KG1 (cell line): ENCODE measurements around the gene SYAP1.
"Not testable (repeated sequence)": the region's sequence is repeated elsewhere in the genome, so short reads cannot be mapped to it uniquely, and the experiment has no call there.

ENCODE experiments used
- DNase-seq: peaks from one replicate; lab custom pipeline; 2025; lab: John Stamatoyannopoulos, UW

SYAP1 gene

DNA sequence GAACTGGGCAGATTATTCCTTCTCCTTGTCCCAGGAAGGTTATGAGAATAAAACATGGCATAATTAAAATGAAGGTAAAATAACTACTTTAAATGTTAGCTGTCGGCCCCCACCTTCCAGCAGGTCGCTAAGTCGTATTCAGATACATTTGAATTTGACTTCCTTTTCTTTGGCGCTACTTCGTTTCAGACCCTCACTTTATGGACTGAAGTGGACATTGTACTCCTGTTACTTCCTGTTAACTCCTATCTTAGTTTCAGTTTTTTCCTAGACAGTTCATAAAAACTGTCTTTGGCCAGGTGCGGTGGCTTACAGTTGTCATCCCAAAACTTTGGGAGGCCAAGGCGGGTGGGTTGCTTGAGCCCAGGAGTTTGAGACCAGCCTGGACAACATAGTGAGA, 5.7 kb downstream of the SYAP1 start:
- DNase-seq = no peak

DNA sequence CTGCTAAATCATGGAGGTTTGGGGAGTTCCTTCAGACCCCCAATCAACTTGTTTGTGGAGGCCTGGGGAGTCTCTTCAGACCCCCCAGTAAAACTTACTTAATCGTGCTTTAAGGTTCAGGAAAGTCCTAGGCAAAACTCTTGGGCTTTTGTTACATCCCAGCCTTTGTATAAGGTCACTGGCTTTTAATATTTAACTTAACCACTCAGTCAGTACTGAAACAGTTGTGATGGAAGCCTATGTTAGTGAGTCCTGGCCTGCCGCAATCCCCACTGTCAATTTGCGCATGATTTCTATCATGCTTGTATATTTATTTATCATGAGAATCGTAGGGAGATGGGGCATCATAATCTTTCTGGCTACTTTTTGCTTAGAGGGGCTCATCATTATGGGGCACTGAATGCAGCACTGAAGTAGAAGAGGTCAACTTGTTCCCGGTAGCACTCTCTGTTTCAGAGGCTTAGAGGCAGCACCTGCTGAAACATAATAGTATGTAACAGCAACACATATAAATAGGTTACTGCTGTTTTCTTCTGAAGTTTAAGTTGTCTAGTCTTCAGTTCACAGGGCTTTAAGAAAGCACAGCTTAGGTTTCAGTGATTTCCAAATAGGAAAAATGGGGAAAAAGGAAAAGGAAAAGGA, 7.1 kb downstream of the SYAP1 start:
- DNase-seq = not testable (repeated sequence)

DNA sequence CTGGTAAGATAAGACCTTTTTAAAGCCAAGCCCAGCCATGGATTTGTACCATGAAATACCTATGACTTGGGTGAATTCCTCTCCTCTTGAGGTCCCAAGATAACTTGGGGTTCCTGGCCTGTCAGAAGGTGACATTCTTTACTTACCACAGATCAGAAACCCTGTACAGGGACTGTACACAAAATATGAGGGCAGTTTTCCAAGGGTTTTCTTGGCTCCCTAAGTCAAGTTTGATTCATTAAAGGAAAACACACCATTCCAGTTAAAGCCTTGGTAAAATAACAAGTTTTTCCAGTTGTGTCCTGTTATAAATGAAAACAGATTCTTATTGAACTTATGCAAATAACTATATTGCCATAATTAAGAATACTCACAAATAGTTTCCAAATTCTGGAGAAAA, 8.2 kb downstream of the SYAP1 start:
- DNase-seq = no peak

DNA sequence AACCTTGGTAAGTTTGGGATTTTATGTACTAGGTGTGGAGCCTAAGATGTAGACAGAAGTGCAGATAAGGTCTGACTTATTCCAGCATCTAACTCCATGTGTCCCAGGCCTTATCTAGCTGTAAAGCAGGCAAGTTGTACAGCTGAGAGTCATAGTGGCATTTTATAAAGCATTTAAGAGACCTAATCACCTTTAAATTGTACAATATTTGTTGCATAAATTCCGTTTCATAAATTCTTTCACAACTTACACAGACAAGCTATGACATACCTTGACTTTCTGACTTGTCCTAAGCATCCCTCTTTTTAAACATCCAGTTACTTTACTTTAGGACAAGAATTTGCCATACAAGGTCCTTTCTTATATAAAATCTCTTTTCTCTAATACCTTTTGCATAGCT, 11.0 kb downstream of the SYAP1 start:
- no peak for DNase-seq

DNA sequence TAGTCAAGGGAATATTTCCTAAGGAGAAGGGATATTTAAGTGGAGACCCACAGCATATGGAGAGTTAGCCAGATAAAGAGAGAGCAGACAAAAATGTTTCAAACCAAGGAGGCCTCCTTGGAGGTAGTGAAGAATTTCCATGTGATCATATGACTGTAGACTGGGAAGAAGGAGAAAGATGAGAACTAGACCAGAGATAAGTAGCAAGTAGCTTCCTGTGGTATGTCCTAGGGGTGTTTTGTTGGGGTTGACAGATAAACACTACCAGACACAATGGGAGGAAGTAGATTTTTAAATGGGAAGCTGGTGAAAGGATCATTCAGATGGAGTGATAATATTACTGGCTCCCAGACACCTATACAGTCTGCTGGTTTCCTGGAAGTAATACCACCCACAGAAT, 13.6 kb downstream of the SYAP1 start:
- no peak for DNase-seq

DNA sequence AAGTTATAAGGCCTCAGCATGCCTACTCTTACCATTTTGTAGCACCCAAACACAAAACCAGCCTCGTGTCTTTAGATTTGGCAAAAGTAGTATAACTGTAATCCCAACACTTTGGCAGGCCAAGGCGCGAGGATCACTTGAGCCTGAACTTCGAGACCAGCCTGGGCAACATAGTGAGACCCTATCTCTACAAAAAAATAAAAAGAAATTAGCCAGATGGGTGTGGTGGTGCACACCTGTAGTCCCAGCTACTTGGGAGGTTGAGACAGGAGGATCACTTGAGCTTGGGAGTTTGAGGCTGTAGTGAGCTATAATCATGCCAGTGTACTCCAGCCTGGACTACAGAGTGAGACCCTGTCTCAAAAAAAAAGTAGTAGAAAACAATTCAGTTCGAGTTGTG, 17.6 kb downstream of the SYAP1 start:
- DNase-seq = no peak

DNA sequence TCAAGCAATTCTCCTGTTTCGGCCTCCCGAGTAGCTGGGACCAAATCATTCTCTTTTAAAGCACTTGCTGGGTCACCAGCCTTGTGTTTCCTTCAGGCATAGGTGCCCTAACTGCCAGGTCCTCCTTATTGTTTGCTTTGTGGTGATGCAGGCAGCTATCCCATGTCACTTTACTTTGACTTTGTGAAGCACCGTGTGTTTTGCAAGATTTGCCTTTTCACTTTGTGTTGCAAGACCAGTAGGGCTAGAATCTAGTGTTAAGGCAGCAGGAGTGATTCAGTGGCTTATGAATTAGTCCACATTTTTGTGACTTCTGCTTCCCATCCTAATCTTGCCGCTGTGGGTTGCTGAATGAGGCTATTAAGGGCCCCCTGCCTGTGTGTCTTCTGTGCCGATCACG, 20.2 kb downstream of the SYAP1 start:
- no peak for DNase-seq

DNA sequence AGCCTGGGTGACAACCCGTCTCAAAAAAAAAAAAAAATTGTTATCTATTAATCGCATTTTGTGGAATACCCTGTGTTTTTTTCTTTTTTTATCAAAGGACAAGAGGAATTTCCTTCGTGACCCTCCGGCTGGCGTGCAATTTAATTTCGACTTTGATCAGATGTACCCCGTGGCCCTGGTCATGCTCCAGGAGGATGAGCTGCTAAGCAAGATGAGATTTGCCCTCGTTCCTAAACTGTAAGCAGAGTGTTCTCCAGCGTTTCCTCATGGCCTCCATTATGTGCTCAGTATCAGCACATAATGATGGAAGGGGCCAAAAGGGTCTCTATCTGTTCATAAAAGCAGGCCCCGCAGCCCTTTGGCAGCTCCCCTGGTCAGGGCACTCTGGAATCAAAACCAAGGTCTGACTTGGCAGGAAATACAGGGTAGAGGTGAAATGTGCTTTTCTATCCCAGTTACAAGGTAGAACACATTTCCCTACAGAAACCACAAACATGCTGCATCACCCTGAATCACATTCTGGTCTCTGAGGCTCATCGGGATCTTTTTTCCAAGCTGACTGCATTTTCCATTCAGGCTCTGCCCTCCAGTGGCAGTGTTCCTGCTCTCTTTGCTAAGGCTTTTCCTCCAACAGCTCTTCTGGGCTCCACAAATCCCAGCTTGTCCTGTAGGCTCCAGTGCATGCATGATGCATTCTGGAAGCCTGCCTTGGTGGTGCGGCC, 24.4 kb downstream of the SYAP1 start:
- DNase-seq = no peak

DNA sequence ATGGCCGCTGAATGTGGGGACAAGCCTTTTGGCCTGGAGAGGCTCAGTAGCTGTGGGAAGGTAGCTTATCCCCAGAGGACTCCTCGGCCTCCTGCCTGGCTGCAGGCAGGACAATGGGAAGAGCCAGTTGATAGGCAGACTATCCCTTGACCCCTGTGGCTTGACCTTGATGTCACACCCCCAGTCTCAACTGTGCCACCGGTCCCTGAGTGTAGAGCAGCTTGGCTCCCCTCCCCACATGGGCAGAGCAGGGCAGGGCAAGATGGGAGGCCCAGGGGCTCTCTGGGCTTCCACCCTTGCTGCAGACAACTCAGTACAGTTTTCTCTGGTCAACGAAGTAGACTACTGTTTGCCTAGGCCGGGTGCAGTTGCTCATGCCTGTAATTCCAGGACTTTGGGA, 25.7 kb downstream of the SYAP1 start:
- no peak for DNase-seq

DNA sequence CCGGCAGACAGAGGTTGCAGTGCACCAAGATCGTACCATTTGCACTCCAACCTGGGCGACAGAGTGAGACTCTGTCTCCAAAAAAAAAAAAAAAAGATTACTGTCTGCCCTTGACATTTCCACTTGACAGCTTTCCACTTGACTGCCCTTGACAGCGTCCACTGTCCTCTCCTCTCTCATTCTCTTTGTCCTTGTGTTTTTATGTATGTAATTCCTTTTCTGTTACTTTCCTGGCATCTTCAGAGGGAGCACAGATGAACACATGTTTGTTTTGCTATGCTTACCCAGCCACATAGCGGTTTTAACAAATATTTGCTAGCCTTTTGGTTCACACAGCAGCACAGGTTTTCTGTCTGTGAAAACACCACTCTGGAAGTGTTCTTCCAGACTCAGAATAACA, 26.2 kb downstream of the SYAP1 start:
- no peak for DNase-seq

DNA sequence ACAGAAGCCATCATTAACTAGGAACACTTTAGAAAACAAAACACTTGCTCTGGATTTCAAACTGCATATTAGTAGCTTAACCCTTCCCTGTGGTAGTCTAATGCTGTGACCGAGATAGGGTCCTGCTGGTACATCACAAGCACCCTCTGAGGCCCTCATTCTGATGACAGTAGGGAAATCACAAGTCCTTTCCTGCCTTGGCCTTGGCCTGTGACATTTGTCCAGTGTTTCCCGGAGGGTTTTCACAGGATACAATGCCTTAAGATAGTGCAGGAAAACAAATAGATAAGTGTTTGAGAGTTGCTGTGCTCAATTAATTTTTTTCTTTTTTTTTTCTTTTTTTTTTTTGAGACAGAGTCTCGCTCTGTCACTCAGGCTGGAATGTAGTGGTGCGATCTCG, 29.0 kb downstream of the SYAP1 start:
- no peak for DNase-seq

DNA sequence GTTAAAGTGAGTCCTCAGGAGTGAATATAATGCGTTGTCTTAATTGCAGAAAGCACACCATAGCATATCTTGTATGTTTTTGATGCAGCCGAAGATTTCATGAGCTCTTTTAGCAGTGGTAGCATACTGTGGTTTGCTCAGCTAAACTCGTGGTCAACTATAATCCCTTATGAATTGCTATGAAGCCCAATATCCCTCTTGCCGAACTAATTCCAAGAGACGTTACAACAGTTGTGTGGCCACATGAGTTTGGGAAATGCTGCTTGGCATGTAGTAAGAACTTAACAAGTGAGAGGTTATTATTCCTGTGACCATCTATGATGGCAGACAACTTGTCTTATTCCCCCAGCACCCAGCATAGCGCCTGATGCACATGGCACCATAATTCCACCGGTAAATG, 30.7 kb downstream of the SYAP1 start:
- no peak for DNase-seq

DNA sequence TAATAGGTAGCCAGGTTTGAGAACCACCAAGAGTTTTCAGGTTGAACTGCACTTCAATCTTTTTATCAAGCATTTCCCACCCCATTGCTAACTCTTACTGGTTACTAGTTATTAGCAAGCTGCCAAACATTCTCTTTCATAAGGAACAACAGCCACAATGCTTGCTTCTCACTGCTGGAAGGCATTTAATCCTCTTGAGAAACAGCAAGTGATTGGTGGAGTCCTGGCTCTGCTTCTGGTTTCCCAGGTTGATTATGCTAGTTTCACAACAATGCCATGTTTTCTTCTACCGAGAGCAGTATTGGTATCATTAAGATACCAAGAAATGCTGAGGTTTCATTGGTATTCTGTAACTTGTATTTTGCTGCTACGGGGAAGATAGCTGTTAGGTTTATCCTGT, 34.6 kb downstream of the SYAP1 start:
- DNase-seq = no peak

DNA sequence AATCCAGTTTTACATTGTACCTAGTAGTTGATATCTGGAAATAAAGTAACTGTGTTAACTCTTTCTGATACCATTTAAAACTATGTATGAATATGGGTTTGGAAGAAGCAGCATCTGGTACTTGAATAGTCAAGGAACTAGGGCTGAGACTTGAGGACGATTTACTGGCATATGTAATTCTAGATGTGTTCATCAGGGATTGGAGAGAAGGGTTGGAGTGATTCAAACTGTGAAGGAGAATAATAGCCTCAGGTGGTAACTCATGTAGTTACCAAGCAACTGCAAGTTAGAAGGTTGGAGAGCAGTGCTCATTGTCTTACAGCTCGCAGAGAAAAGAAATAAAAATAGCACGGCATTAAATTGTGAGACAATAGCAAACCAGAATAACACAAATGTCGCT, 37.3 kb downstream of the SYAP1 start:
- no peak for DNase-seq

DNA sequence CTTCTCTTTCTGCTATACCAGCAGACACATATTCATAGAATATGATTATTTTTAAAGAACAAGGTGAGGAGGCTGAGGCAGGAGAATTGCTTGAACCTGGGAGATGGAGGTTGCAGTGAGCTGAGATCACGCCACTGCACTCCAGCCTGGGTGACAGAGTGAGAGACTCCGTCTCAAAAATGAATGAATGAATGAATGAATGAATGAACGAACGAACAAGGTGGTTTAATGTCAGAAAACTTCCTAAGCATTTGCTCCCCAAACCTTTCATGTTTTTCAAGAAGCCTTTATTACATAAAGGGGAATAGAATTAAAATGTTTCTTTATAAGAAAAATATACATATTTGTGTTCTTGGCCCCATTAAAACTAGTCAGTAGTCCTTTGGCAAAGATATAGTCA, 42.1 kb downstream of the SYAP1 start:
- not testable (repeated sequence) for DNase-seq

DNA sequence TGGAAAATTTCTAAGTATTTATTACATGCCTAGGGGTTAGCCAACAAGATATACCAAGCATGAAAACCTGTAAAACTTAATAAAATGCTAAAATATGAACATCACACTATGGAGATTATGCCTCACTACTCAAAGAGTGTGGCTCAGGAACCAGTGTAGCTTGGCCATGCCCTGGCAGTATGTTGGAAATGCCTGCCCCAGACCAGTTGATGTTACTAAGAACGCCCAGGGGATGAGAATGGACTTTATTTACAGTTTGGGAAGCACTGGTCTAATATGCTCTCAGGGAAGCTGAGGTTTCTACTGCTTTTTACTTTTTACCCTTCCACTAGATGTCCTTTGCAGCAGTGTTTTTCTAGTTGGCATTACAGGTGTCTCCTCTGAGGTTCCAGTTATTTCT, 43.2 kb downstream of the SYAP1 start:
- DNase-seq = no peak

DNA sequence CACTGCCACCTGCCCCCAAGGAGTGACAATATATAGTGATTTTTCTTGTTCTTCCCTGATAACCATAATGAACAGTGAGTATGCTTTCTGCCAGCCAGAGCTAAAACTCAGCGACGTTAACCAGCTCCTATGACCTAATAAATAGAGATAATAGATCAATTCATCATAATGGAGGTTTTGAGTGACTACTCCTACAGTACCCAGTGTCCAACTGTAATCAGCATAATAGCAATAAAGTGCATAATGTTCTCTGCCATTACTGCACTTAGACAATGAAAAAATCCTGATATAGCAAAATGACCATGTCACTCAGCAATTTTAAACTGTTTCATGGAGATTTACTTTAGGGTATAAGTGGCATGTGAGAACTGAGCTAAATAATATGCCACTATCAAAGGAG, 46.2 kb downstream of the SYAP1 start:
- no peak for DNase-seq

DNA sequence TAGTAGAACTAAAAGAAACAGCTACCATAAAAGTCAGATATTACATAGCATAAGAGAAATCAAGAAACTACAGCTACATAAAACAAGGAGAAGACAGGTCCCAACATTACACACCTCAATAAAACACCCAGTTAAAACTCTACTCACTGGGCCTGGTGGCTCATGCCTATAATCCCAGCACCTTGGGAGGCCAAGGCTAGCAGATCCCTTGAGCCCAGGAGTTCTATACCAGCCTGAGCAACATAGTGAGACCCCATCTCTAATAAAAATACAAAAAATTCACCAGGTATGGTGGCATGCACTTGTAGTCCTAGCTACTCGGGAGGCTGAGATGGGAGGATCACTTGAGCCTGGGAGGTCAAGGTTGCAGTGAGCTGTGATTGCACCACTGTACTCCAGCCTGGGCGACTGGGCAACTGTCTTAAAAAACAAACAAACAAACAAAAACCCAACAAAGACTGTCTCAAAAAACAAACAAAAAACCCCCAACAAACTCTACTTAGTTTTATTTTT, 51.6 kb downstream of the SYAP1 start:
- no peak for DNase-seq

DNA sequence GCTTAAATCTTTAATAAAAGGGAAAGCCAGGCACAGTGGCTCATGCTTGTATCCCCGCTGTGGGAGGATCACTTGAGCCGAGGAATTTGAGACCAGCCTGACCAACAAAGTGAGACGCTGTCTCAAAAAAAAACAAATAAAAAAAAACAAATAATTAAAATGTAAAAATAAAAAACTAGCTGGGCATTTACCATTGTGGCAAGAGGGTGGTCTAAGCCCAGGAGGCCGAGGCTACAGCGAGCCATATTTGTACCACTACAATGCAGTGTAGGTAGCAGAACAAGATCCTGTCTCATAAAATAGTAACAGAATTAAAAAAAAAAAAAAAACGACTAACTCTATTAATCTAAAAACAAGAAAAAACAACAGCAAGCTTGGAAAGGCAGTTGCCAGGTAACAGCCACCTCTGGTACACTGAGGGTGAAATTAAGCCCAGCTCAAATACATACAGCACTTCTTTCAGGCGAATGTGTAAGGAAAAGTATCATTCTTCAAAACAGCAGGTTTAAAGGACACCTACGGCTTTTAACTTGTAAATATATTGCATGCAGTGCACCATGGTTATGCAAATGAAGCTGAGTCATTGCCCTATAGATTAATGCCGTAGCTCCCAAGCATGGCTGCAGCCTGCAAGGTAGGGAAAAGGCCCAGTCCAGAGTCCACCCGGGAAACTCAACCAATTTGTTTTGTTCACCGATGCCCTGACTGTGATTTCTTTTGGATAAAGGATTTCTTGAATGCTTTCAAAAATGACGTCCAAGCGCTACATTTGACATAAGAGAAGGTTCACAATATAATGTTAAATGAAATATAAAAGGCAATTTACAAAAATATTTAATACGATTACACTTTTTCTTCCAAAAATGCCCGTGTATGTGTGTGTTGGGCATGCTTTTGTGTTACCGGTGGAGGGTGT, 52.3 kb downstream of the SYAP1 start:
- no peak for DNase-seq

DNA sequence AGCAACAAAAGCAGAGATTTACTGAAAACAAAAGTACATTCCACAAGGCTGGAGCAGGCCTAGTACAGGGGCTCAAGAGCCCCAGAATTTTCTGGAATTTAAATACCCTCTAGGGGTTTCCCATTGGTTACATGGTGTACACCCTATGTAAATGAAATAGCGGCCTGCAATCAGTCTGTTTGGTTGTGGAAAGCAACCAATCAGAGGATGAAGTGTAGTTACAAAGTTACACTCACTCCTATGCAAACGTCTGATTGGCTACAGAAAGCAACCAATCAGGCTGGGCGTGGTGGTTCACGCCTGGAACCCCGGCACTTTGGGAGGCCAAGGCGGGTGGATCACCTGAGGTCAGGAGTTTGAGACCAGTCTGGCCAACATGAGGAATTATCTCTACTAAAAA, 53.0 kb downstream of the SYAP1 start:
- DNase-seq = no peak

DNA sequence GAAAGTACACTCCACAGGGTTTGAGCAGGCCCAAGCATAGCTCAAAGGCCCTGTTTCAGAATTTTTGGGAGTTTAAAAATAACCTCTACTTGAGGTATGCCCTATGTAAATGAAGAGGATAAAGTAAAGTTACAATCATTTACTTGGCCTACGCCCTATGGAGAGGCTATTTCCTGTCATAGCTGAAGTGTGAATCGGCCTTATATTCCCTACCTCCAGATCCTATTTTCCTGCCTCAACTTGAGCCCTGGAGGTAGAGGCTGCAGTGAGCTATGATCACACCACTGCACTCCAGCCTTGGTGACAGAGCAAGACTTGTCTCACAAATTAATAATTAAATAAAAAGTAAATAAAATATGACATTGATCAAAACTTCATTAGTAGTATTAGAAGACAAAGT, 55.3 kb downstream of the SYAP1 start:
- no peak for DNase-seq

DNA sequence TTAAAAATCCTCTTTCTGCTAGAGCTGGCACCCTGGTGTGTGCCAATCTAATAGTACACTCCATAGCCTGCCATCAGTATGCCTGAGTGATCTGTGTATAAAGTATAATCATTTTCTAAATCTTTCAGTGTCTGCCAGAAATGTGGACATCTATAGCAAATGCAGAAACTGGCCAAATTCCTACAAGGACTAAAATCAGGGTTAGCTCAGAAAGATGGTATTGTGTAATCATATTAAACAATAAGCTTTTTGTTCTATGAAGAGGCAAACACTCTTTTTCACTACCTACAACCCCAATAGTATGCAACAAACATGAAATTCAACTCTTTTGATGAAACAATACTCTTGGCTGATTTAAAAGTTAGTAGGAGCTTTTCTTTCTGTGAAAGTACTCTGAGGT, 59.1 kb downstream of the SYAP1 start:
- no peak for DNase-seq

DNA sequence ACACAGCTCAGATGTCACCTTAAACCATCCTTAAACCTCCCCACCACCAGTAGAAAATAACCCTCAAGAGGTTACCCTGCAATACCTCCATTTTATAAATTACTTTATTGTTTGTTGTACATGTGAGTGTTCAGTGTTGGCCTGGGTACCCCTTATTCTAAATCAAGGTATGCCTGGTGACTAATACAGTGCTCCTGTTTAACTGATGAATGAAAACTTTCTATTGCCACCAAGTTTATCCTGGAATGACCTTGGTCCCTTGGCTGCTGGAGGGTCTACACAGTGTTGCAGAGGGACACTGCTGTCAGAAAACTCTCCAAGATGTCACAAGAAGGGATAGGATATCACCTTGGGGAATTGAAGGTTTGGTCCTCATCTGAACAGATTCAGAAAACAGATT, 59.6 kb downstream of the SYAP1 start:
- DNase-seq = no peak
